Esophagus muscularis mucosa (tissue), 4 donors: ENCODE data around the gene PLB1. TPM values are rescaled to one million over a fixed set of nuclear protein-coding genes. Genes with fewer than 3 reads are reported as not detected.

Experiments used
- DNase-seq: peaks from one replicate; pipeline ENCODE4 v3.0.0-alpha.2; 2017; ENCODE audit errors: extremely low spot score
- H3K27ac ChIP-seq, 4 donors: fragments of 200-600 bp; sonication (generic); replicated peaks in 1 of 4; 1 replicate in 3 of 4; 2 replicates in 1 of 4; pipeline ENCODE4 v1.5.1; 2016 to 2019; ENCODE audit warnings: mild to moderate bottlenecking in 1 of 4
- H3K27me3 ChIP-seq, 4 donors: fragments of 200-600 bp; sonication (generic); one replicate each; pipeline versions ENCODE4 v1.5.1 to v1.6.0; 2016 to 2019
- H3K36me3 ChIP-seq, 4 donors: fragments of 200-600 bp; sonication (generic); one replicate each; pipeline ENCODE4 v1.5.1; 2016 to 2019
- H3K4me1 ChIP-seq, 4 donors: fragments of 200-600 bp; sonication (generic); one replicate each; pipeline ENCODE4 v1.5.1; 2016 to 2019
- H3K4me3 ChIP-seq, 4 donors: fragments of 200-600 bp; sonication (generic); 1 replicate in 2 of 4; 2 replicates in 2 of 4; pipeline ENCODE4 v1.5.1; 2016 to 2019; ENCODE audit warnings: mild to moderate bottlenecking in 4 of 4, moderate library complexity in 1 of 4
- H3K9me3 ChIP-seq, 4 donors: fragments of 200-600 bp; sonication (generic); 1 replicate in 3 of 4; 2 replicates in 1 of 4; pipeline ENCODE4 v1.5.1; 2016 to 2019
- CTCF ChIP-seq, 3 experiments: fragments of 200-600 bp in 2 of 3; fragments of 450-650 bp in 1 of 3; sonication (generic) in 2 of 3; IDR thresholded peaks; one replicate each; pipeline ENCODE4 v1.5.1; 2017 to 2019; ENCODE audit warnings: antibody characterized with exemption in 3 of 3, mild to moderate bottlenecking in 2 of 3, moderate library complexity in 1 of 3
- EP300 ChIP-seq: sonication (generic); formaldehyde crosslinking; IDR thresholded peaks from one replicate; pipeline ENCODE4 v1.6.1; 2017; ENCODE audit warnings: antibody characterized with exemption
- POLR2A ChIP-seq: fragments of 450-650 bp; IDR thresholded peaks from one replicate; pipeline ENCODE4 v1.6.1; 2017; ENCODE audit warnings: antibody characterized with exemption, moderate library complexity, mild to moderate bottlenecking, low read depth
- POLR2AphosphoS5 ChIP-seq, 2 donors: sonication (generic); formaldehyde crosslinking; IDR thresholded peaks; one replicate each; pipeline ENCODE4 v1.6.1; 2017; ENCODE audit warnings: antibody characterized with exemption in 2 of 2
- WGBS: methylation state at CpG from one replicate; pipeline ENCODE4 v1.1.5; 2018; 5-methylcytosine and 5-hydroxymethylcytosine counted together
- intact Hi-C: fragments of 100-400 bp; cut with DNase I; formaldehyde crosslinking; loops from one replicate; pipeline ENCODE4 v1.15.1; 2023
- total RNA-seq, 4 donors: library from RNA; depleted of rRNA; stranded (reverse); fragments of >200 nt; gene quantifications; one replicate each; pipeline versions ENCODE4 v1.1.0 to v1.2.1, GENCODE V29; 2016

PLB1 gene
- total RNA-seq, 4 donors from 2014 or later, result 2.5 to 11.1 (median 7.7) TPM

- H3K27ac ChIP-seq, result no peak overlapping the region
- no peak for DNase-seq
- TF ChIP-seq POLR2A, result no peak
- TF ChIP-seq POLR2AphosphoS5 (IDR thresholded peaks at IDR 0.05), result no peak
- TF ChIP-seq CTCF (IDR thresholded peaks at IDR 0.05), result no peak
- TF ChIP-seq EP300, result no peak
- H3K27me3 ChIP-seq, result no peaks in the 10 kb centered on the region
- WGBS, result 95% methylated on average over 10 of the region's 10 CpGs
- no peak overlapping the region for H3K4me3 ChIP-seq
- peaks cover 0 to 5% (median 2%) of the 10 kb centered on the region in 4 donors for H3K9me3 ChIP-seq
- no peaks in the 10 kb centered on the region for H3K36me3 ChIP-seq
- intact Hi-C loops, result loop anchor here (10.0 kb wide), 1 partner anchor 702 kb away; no protein-coding TSS in a partner anchor
- H3K4me1 ChIP-seq, result no peaks in the 10 kb centered on the region
Observed at GRCh38 chr2:28457237-28457636, 38.6 kb upstream of the PLB1 start.

GRCh38 chr2:28461056-28461455 is 34.8 kb upstream of the PLB1 start:
- no peak for DNase-seq
- intact Hi-C loops, result no loop called here
- H3K9me3 ChIP-seq, result peaks cover 0 to 13% (median 6%) of the 10 kb centered on the region in 4 donors
- H3K36me3 ChIP-seq, result no peaks in the 10 kb centered on the region
- H3K27ac ChIP-seq, result no peak overlapping the region
- TF ChIP-seq EP300 (no peak), POLR2A (no peak)
- 83% methylated on average over 2 of the region's 2 CpGs for WGBS
- H3K27me3 ChIP-seq, result no peaks in the 10 kb centered on the region
- no peak overlapping the region for H3K4me3 ChIP-seq
- H3K4me1 ChIP-seq, result no peaks in the 10 kb centered on the region

- no peak for TF ChIP-seq POLR2AphosphoS5 (IDR thresholded peaks at IDR 0.05)
- TF ChIP-seq EP300, result no peak
- no peak for TF ChIP-seq POLR2A
- TF ChIP-seq CTCF (IDR thresholded peaks at IDR 0.05), result no peak
- Histone ChIP-seq H3K27ac (no peak overlapping the region), H3K4me3 (no peak overlapping the region), H3K27me3 (no peaks in the 10 kb centered on the region), H3K4me1 (no peaks in the 10 kb centered on the region), H3K36me3 (no peaks in the 10 kb centered on the region), H3K9me3 (peaks cover 0 to 13% (median 6%) of the 10 kb centered on the region in 4 donors)
- intact Hi-C loops, result no loop called here
- no peak for DNase-seq
Observed at GRCh38 chr2:28462122-28462521, 33.7 kb upstream of the PLB1 start.

- Histone ChIP-seq H3K36me3 (no peaks in the 10 kb centered on the region), H3K27ac (no peak overlapping the region), H3K4me3 (no peak overlapping the region), H3K4me1 (no peaks in the 10 kb centered on the region), H3K9me3 (peaks cover 0 to 13% (median 6%) of the 10 kb centered on the region in 4 donors), H3K27me3 (no peaks in the 10 kb centered on the region)
- intact Hi-C loops, result no loop called here
- no peak for TF ChIP-seq CTCF (IDR thresholded peaks at IDR 0.05)
- TF ChIP-seq POLR2A, result no peak
- TF ChIP-seq EP300, result no peak
- TF ChIP-seq POLR2AphosphoS5 (IDR thresholded peaks at IDR 0.05), result no peak
- WGBS, result 75% methylated on average over 6 of the region's 6 CpGs
- DNase-seq, result no peak
Observed at GRCh38 chr2:28463211-28463816, 32.5 kb upstream of the PLB1 start.

- TF ChIP-seq POLR2A, result no peak
- TF ChIP-seq CTCF (IDR thresholded peaks at IDR 0.05), result no peak
- no peak for TF ChIP-seq EP300
- TF ChIP-seq POLR2AphosphoS5 (IDR thresholded peaks at IDR 0.05), result no peak
- intact Hi-C loops, result no loop called here
Observed at GRCh38 chr2:28463893-28464292, 32.0 kb upstream of the PLB1 start.

More at GRCh38 chr2:28463893-28464292, 32.0 kb upstream of the PLB1 start:
- Histone ChIP-seq H3K9me3 (peaks cover 0 to 13% (median 6%) of the 10 kb centered on the region in 4 donors), H3K27me3 (no peaks in the 10 kb centered on the region), H3K4me3 (no peak overlapping the region), H3K27ac (no peak overlapping the region), H3K4me1 (no peaks in the 10 kb centered on the region), H3K36me3 (no peaks in the 10 kb centered on the region)
- DNase-seq, result no peak
- 81% methylated on average over 4 of the region's 4 CpGs for whole genome bisulfite sequencing
